AG09309 (cell line): ENCODE measurements around the gene WASF3.

Source experiments
- DNase-seq: peaks from one replicate; pipeline ENCODE4 v3.0.0-alpha.2; 2010; ENCODE audit warnings: low read depth
- H3K4me3 ChIP-seq: 2 replicates; pipeline ENCODE4 v1.5.1; 2011; ENCODE audit warnings: mild to moderate bottlenecking, low read depth, low read length, moderate library complexity; ENCODE audit not compliant: control insufficient read depth
- TF ChIP-seq, protein P1 (sequence below): IDR thresholded peaks from 2 replicates; pipeline ENCODE4 v1.5.1; 2011; ENCODE audit warnings: mild to moderate bottlenecking, low read depth, low read length, inconsistent platforms; ENCODE audit not compliant: insufficient read depth, control insufficient read depth; ENCODE audit errors: missing control alignments

The WASF3 gene

DNA sequence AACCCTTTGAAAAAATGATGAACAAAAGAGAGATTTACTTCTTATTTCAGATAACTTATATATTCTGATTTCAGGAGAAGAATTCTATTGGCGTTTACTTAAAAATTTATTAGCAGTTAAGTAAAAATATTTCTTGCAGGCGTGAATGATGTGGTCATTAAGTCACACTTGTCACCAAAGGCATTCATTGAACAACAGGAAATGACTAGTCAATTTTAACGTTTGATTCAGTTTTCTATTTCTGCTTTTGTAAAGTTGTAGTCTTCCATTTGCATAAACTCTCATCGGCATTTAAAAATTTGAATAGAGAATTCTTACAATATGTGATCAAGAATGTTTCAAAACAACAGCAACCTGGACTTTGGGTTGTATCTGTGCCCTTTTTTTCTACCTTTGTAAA is 119.7 kb downstream of the WASF3 start:
- TF ChIP-seq, protein P1, sequence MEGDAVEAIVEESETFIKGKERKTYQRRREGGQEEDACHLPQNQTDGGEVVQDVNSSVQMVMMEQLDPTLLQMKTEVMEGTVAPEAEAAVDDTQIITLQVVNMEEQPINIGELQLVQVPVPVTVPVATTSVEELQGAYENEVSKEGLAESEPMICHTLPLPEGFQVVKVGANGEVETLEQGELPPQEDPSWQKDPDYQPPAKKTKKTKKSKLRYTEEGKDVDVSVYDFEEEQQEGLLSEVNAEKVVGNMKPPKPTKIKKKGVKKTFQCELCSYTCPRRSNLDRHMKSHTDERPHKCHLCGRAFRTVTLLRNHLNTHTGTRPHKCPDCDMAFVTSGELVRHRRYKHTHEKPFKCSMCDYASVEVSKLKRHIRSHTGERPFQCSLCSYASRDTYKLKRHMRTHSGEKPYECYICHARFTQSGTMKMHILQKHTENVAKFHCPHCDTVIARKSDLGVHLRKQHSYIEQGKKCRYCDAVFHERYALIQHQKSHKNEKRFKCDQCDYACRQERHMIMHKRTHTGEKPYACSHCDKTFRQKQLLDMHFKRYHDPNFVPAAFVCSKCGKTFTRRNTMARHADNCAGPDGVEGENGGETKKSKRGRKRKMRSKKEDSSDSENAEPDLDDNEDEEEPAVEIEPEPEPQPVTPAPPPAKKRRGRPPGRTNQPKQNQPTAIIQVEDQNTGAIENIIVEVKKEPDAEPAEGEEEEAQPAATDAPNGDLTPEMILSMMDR = no peak
- no peak overlapping the region for H3K4me3 ChIP-seq
- no peak for DNase-seq

DNA sequence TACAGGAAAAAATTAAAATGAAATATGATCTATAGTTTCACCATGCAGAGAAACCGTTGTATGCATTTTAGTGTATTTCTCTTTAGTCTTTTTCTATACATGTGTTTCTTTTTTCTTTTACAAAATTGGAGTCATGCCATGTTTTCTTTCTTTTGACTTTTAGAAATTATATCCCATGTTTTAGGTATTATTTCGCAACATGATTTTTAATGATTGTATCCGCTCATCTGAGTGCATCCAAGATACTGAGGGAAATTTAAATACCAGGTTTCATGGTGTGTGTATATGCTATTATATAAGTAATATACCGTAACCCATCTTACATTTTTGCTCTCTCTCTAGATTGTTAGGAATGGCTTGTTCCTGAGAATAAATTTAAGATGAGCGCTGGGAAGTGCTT is 120.8 kb downstream of the WASF3 start:
- no peak for DNase-seq
- H3K4me3 ChIP-seq = no peak overlapping the region
- TF ChIP-seq, protein P1 = no peak

DNA sequence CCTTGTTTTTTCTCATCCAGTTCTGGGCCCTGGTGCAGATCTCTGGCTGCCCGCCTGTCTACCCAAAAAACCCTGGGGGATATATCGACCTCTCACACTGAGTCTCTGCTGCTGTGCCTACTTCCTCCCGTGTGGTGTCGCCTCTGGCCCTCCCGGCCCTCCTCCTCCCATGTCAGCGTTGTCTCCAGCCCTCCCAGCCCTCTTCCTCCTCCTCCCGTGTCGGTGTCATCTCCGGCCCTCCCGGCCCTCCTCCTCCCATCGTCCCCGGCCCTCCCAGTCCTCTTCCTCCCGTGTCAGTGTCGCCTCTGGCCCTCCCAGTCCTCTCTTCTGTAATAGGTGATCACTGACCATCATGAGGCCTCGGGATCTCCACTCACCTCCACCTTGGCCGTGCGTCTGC is 121.3 kb downstream of the WASF3 start:
- no peak overlapping the region for H3K4me3 ChIP-seq
- DNase-seq = no peak
- TF ChIP-seq, protein P1 = no peak

DNA sequence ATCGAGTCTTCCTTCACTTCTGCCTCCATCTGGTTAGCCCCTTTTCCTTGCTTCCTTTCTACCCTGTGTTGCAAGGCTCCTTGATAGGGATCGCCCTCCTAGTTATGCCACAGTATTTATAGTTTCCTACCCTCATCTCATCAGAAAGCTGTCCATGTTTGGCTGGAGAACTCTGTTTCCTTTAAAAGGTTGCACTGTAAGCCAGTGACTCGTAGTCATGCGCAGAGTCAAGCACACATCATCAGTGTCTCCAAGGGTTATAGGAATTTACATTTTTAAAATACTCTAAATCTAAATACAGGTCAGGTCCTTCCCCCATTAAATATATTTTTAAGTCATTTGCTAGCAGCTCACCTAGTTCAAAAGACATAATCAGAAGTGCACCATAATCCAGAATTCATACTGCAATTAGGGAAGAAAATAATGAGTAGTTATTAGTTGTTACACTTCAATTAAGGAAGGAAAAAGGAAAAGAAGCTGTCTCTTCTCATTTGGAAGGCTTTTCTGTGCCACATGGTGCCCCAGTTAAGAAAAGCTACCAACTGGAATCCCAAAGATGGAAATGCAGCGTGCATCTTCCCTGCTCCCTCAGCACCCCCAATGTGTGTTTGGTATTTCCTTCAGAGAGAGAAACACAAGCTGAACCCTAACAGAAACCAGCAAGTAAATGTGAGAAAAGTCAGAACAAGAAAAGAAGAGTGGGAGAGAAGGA is 122.1 kb downstream of the WASF3 start:
- H3K4me3 ChIP-seq = no peak overlapping the region
- DNase-seq = no peak
- TF ChIP-seq, protein P1 = no peak

DNA sequence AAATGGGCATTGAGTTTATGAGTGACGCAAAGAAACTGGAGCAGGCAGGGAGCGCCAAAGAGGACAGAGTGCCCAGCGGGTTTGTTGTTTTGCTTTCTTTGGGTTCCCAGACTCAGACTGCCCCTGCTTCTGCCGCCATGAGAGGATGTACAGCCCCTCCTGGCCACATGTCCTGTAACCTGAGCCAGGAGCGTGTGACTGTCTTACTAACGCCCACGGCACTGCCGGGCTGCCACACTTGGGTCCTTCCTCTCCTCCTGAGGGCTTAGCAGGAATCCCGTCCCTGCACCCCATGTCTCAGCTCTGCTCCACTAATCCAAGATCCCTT is 122.6 kb downstream of the WASF3 start:
- no peak for DNase-seq
- TF ChIP-seq, protein P1 = no peak

DNA sequence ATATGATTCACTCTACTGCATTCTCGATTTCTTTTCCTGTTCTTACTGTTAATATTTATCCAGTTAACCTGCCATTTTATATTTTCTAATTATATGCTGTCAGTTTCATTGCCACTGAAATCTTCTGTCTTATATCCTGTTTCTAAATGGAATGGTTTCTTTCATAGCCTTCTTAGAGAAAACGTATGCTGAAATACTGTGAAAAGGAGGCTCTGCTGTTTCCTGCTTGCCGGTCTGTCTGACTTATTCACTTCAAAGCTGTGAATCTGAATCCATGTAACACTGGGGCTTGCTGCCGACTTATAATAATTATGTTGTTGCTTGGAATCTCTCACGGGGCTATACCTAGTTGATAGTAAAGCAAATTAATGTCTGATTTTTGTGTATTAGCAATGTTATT is 123.1 kb downstream of the WASF3 start:
- TF ChIP-seq, protein P1 = no peak
- no peak overlapping the region for H3K4me3 ChIP-seq
- no peak for DNase-seq

More for the DNA sequence above, 122.6 kb downstream of the WASF3 start:
- H3K4me3 ChIP-seq = no peak overlapping the region
